B cell (primary cell): ENCODE data around the gene CYP4F2. TPM values are rescaled to one million over a fixed set of nuclear protein-coding genes. Genes with fewer than 3 reads are reported as not detected.

Experiments
- ATAC-seq: fragments of 200-7000 bp; cut with Tn5 transposase; one replicate; pipeline ENCODE4 v1.10.0; 2021; ENCODE audit warnings: low read depth, mild to moderate bottlenecking, moderate number of reproducible peaks, moderate library complexity
- CTCF ChIA-PET: fragments of 350-600 bp; sonication (Branson Sonifier 250); formaldehyde crosslinking; loops from one replicate; lab custom pipeline; 2021; ENCODE audit warnings: antibody characterized with exemption, inconsistent platforms; lab: Charles Lee
- POLR2A ChIA-PET: fragments of 350-600 bp; sonication (Branson Sonifier 250); formaldehyde crosslinking; loops from one replicate; lab custom pipeline; 2021; ENCODE audit warnings: antibody characterized with exemption; lab: Charles Lee
- DNase-seq: peaks from one replicate; pipeline ENCODE4 v3.0.0; 2013
- H2AFZ ChIP-seq: 2 replicates; pipeline ENCODE4 v1.6.1; 2012; ENCODE audit warnings: mild to moderate bottlenecking, low read depth, low read length; ENCODE audit not compliant: insufficient read depth, poor library complexity, severe bottlenecking
- H3K27ac ChIP-seq, 2 donors: 1 replicate in 1 of 2; 2 replicates in 1 of 2; pipeline ENCODE4 v1.5.1; 2012 to 2013; ENCODE audit warnings: low read length in 2 of 2, mild to moderate bottlenecking in 2 of 2, moderate library complexity in 1 of 2
- H3K27me3 ChIP-seq, 4 experiments: fragments of 200-600 bp in 1 of 4; sonication (generic) in 1 of 4; replicated peaks in 1 of 4; 1 replicate in 2 of 4; 2 replicates in 2 of 4; pipeline versions ENCODE4 v1.6.1 to v1.7.0; 2013 to 2016; ENCODE audit warnings: low read length in 3 of 4, mild to moderate bottlenecking in 2 of 4, mixed read lengths in 1 of 4, moderate library complexity in 1 of 4; ENCODE audit not compliant: insufficient read depth in 4 of 4, control insufficient read depth in 3 of 4; ENCODE audit errors: control extremely low read depth in 1 of 4
- H3K36me3 ChIP-seq, 2 experiments: replicated peaks in 1 of 2; 1 replicate in 1 of 2; 2 replicates in 1 of 2; pipeline versions ENCODE4 v1.6.1 to v1.7.1; 2013; ENCODE audit warnings: low read length in 1 of 2; ENCODE audit not compliant: insufficient read depth in 2 of 2, control insufficient read depth in 1 of 2; ENCODE audit errors: control extremely low read depth in 1 of 2, extremely low read depth in 1 of 2
- H3K4me1 ChIP-seq, 2 donors: fragments of 200-600 bp in 1 of 2; sonication (generic) in 1 of 2; 1 replicate in 1 of 2; 2 replicates in 1 of 2; pipeline versions ENCODE4 v1.5.1 to v1.6.1; 2013 to 2017; ENCODE audit warnings: low read length in 2 of 2; ENCODE audit not compliant: control insufficient read depth in 2 of 2, insufficient read depth in 2 of 2
- H3K4me2 ChIP-seq: replicated peaks from 2 replicates; pipeline ENCODE3; 2012; ENCODE audit warnings: mild to moderate bottlenecking, low read depth, low read length; ENCODE audit not compliant: poor library complexity, severe bottlenecking
- H3K4me3 ChIP-seq, 5 experiments: fragments of 200-600 bp in 1 of 5; sonication (generic) in 1 of 5; 1 replicate in 3 of 5; 2 replicates in 2 of 5; pipeline versions ENCODE4 v1.5.1 to v1.7.0; 2011 to 2016; ENCODE audit warnings: low read length in 4 of 5, mild to moderate bottlenecking in 4 of 5, low read depth in 2 of 5, control low read depth in 1 of 5, moderate library complexity in 1 of 5; ENCODE audit not compliant: insufficient read depth in 1 of 5; ENCODE audit errors: control extremely low read depth in 1 of 5, extremely low read depth in 1 of 5
- H3K79me2 ChIP-seq: fragments of 200-600 bp; sonication (generic); one replicate; pipeline ENCODE4 v1.6.0; 2016; ENCODE audit warnings: low read length; ENCODE audit not compliant: control insufficient read depth, insufficient read depth
- H3K9ac ChIP-seq: fragments of 200-600 bp; sonication (generic); 2 replicates; pipeline ENCODE4 v1.6.1; 2017; ENCODE audit warnings: mild to moderate bottlenecking, low read length, moderate library complexity
- H3K9me3 ChIP-seq, 3 donors: one replicate each; pipeline versions ENCODE4 v1.6.1 to v1.7.1; 2013; ENCODE audit warnings: low read length in 2 of 3; ENCODE audit not compliant: control insufficient read depth in 2 of 3, insufficient read depth in 1 of 3; ENCODE audit errors: control extremely low read depth in 1 of 3
- H4K20me1 ChIP-seq: 2 replicates; pipeline ENCODE4 v1.6.0; 2012; ENCODE audit warnings: mild to moderate bottlenecking, low read length; ENCODE audit not compliant: insufficient read depth, control insufficient read depth, poor library complexity, severe bottlenecking
- H3K27ac Mint-ChIP-seq: one replicate; pipeline ENCODE4 v1.8.0; 2021; ENCODE audit warnings: mixed read lengths
- H3K27me3 Mint-ChIP-seq: one replicate; pipeline ENCODE4 v1.8.0; 2021; ENCODE audit warnings: mixed read lengths
- H3K4me1 Mint-ChIP-seq: one replicate; pipeline ENCODE4 v1.8.0; 2021; ENCODE audit warnings: mixed read lengths
- H3K4me3 Mint-ChIP-seq: one replicate; pipeline ENCODE4 v1.8.0; 2021; ENCODE audit warnings: mixed read lengths
- H3K9me3 Mint-ChIP-seq: one replicate; pipeline ENCODE4 v1.8.0; 2022; ENCODE audit warnings: mixed read lengths; ENCODE audit not compliant: insufficient read depth
- CTCF ChIP-seq: fragments of 200-600 bp; IDR thresholded peaks from one replicate; pipeline ENCODE4 v1.8.0; 2022; ENCODE audit warnings: antibody characterized with exemption, mild to moderate bottlenecking
- EZH2 ChIP-seq: IDR thresholded peaks from 2 replicates; pipeline ENCODE4 v1.6.1; 2012; ENCODE audit warnings: borderline replicate concordance, low read depth, mild to moderate bottlenecking, moderate library complexity, low read length; ENCODE audit not compliant: insufficient read depth, poor library complexity, severe bottlenecking
- WGBS: methylation state at CpG from one replicate; pipeline ENCODE4 v1.1.5; 2013; ENCODE audit warnings: missing lambda C conversion rate; ENCODE audit not compliant: insufficient coverage; 5-methylcytosine and 5-hydroxymethylcytosine counted together
- intact Hi-C: fragments of 100-400 bp; cut with micrococcal nuclease; formaldehyde crosslinking; loops from one replicate; pipeline ENCODE4 v1.10.0; 2022
- polyA plus RNA-seq: library from polyadenylated mRNA; depleted of rRNA; stranded (reverse); fragments of >200 nt; gene quantifications from 2 replicates; pipeline ENCODE4 v1.2.3, GENCODE V29; 2012
- total RNA-seq, 2 donors: library from RNA; stranded (reverse); fragments of 120-200 nt in 1 of 2; gene quantifications; 1 replicate in 1 of 2; 2 replicates in 1 of 2; pipeline versions ENCODE4 v1.2.3 to v1.2.4, GENCODE V29; 2013 to 2022

CYP4F2 gene
- total and polyA plus RNA-seq, 2 donors (not counting 1 experiment from before 2014, with no cell fraction given): not detected

GRCh38 chr19:15923702-15924101 is 25.8 kb upstream of the CYP4F2 start:
- TF ChIP-seq CTCF (no peak), EZH2 (no peak)
- intact Hi-C loops: no loop called here
- Mint-ChIP-seq H3K27me3 (peaks cover 56% of the 10 kb centered on the region), H3K4me3 (no peak overlapping the region), H3K27ac (no peak overlapping the region), H3K4me1 (no peaks in the 10 kb centered on the region), H3K9me3 (no peaks in the 10 kb centered on the region)
- WGBS: 90% methylated on average over 8 of the region's 8 CpGs
- DNase-seq (no peak), ATAC-seq (no peak)
- H3K4me3 ChIP-seq: no peak overlapping the region
- no peak overlapping the region for H3K9ac ChIP-seq
- no peaks in the 10 kb centered on the region for H3K36me3 ChIP-seq
- H3K4me1 ChIP-seq: no peaks in the 10 kb centered on the region
- H2AFZ ChIP-seq: no peak overlapping the region
- no peak overlapping the region for H3K4me2 ChIP-seq
- ChIA-PET CTCF (no interaction called here), POLR2A (no interaction called here)
- H3K27me3 ChIP-seq: peaks cover 0 to 19% (median 9%) of the 10 kb centered on the region in 4 experiments
- H3K9me3 ChIP-seq: peaks cover 0 to 3% (median 0%) of the 10 kb centered on the region in 3 donors
- H4K20me1 ChIP-seq: no peaks in the 10 kb centered on the region
- no peak overlapping the region for H3K27ac ChIP-seq
- H3K79me2 ChIP-seq: no peaks in the 10 kb centered on the region

- Mint-ChIP-seq H3K4me3 (no peak overlapping the region), H3K27ac (no peak overlapping the region), H3K27me3 (peaks cover 51% of the 10 kb centered on the region), H3K9me3 (no peaks in the 10 kb centered on the region), H3K4me1 (peaks cover 4% of the 10 kb centered on the region)
- no peak overlapping the region for H2AFZ ChIP-seq
- ATAC-seq (no peak), DNase-seq (no peak)
- no peak overlapping the region for H3K9ac ChIP-seq
- intact Hi-C loops: no loop called here
- POLR2A ChIA-PET: no interaction called here
- no peaks in the 10 kb centered on the region for H3K4me1 ChIP-seq
- H3K27me3 ChIP-seq: peaks cover 0 to 15% (median 4%) of the 10 kb centered on the region in 4 experiments
- 74% methylated on average over 3 of the region's 4 CpGs for WGBS
- no peaks in the 10 kb centered on the region for H3K9me3 ChIP-seq
- TF ChIP-seq CTCF: no peak
- no peak for TF ChIP-seq EZH2
- no peak overlapping the region for H3K27ac ChIP-seq
- H4K20me1 ChIP-seq: no peaks in the 10 kb centered on the region
- no peaks in the 10 kb centered on the region for H3K79me2 ChIP-seq
- CTCF ChIA-PET: no interaction called here
- H3K36me3 ChIP-seq: no peaks in the 10 kb centered on the region
- H3K4me2 ChIP-seq: no peak overlapping the region
- no peak overlapping the region for H3K4me3 ChIP-seq
Observed at GRCh38 chr19:15922021-15922420, 24.1 kb upstream of the CYP4F2 start.
